SK-N-SH treated with all-trans-retinoic acid at 6 μM for 48 hours (cell line): ENCODE measurements around the gene SLC2A6.

Experiments used
- ATAC-seq: fragments of 200-7000 bp; cut with Tn5 transposase; 3 replicates; pipeline ENCODE4 v1.9.1; 2020; ENCODE audit warnings: mild to moderate bottlenecking, moderate library complexity
- ARNTL ChIP-seq: fragments of 450-650 bp; formaldehyde crosslinking; IDR thresholded peaks from 2 replicates; pipeline ENCODE4 v1.5.0; 2020; ENCODE audit warnings: low read depth, mild to moderate bottlenecking, moderate library complexity, borderline replicate concordance
- BACH2 ChIP-seq: fragments of 250-450 bp; sonication (Bioruptor Pico); IDR thresholded peaks from 2 replicates; pipeline ENCODE4 v1.9.0; 2021; ENCODE audit warnings: mild to moderate bottlenecking, borderline replicate concordance
- CSDC2 ChIP-seq: fragments of 250-450 bp; sonication (Bioruptor Pico); IDR thresholded peaks from 2 replicates; pipeline ENCODE4 v1.5.0; 2020; ENCODE audit warnings: mild to moderate bottlenecking, moderate library complexity
- ESRRG ChIP-seq: fragments of 250-450 bp; sonication (Bioruptor Pico); IDR thresholded peaks from 2 replicates; pipeline ENCODE4 v1.6.1; 2021; ENCODE audit warnings: mild to moderate bottlenecking
- GLIS3 ChIP-seq: fragments of 250-450 bp; sonication (Bioruptor Pico); IDR thresholded peaks from 2 replicates; pipeline ENCODE4 v1.5.0; 2020; ENCODE audit warnings: mild to moderate bottlenecking, moderate library complexity
- ISL1 ChIP-seq: fragments of 250-450 bp; sonication (Bioruptor Pico); IDR thresholded peaks from 2 replicates; pipeline ENCODE4 v2.1.2; 2022; ENCODE audit warnings: mild to moderate bottlenecking, moderate library complexity
- OSR1 ChIP-seq: fragments of 250-450 bp; sonication (Bioruptor Pico); IDR thresholded peaks from 2 replicates; pipeline ENCODE4 v1.8.0; 2022; ENCODE audit warnings: moderate library complexity, mild to moderate bottlenecking, inconsistent platforms
- PPARA ChIP-seq: fragments of 250-450 bp; sonication (Bioruptor Pico); IDR thresholded peaks from 2 replicates; pipeline ENCODE4 v1.5.0; 2020; ENCODE audit warnings: mild to moderate bottlenecking, borderline replicate concordance
- RARB ChIP-seq: fragments of 250-450 bp; sonication (Bioruptor Pico); IDR thresholded peaks from 2 replicates; pipeline ENCODE4 v1.8.0; 2021; ENCODE audit warnings: mild to moderate bottlenecking, moderate library complexity
- SNAI2 ChIP-seq: fragments of 250-450 bp; sonication (Bioruptor Pico); IDR thresholded peaks from 2 replicates; pipeline ENCODE4 v1.5.0; 2020; ENCODE audit warnings: mild to moderate bottlenecking, moderate library complexity
- TCF4 ChIP-seq: fragments of 250-450 bp; sonication (Bioruptor Pico); IDR thresholded peaks from 2 replicates; pipeline ENCODE4 v1.8.0; 2021; ENCODE audit warnings: mild to moderate bottlenecking, moderate library complexity, borderline replicate concordance
- TOX ChIP-seq: fragments of 250-450 bp; sonication (Bioruptor Pico); IDR thresholded peaks from 2 replicates; pipeline ENCODE4 v1.8.0; 2021; ENCODE audit warnings: mild to moderate bottlenecking, moderate library complexity, borderline replicate concordance
- ZC3H10 ChIP-seq: fragments of 250-450 bp; sonication (Bioruptor Pico); IDR thresholded peaks from 2 replicates; pipeline ENCODE4 v1.5.1; 2021; ENCODE audit warnings: mild to moderate bottlenecking, moderate library complexity
- ZFP3 ChIP-seq: fragments of 250-450 bp; sonication (Bioruptor Pico); IDR thresholded peaks from 2 replicates; pipeline ENCODE4 v1.5.0; 2020; ENCODE audit warnings: mild to moderate bottlenecking, moderate library complexity
- ZFP30 ChIP-seq: fragments of 450-650 bp; formaldehyde crosslinking; IDR thresholded peaks from 2 replicates; pipeline ENCODE4 v1.5.0; 2022; ENCODE audit warnings: mild to moderate bottlenecking, moderate library complexity
- ZNF565 ChIP-seq: fragments of 450-650 bp; formaldehyde crosslinking; conservative IDR thresholded peaks from 2 replicates; pipeline ENCODE4 v1.5.0; 2020; ENCODE audit warnings: low read depth, mild to moderate bottlenecking, moderate library complexity
- ZNF70 ChIP-seq: fragments of 450-650 bp; formaldehyde crosslinking; IDR thresholded peaks from 2 replicates; pipeline ENCODE4 v1.5.0; 2020; ENCODE audit warnings: mild to moderate bottlenecking, moderate library complexity
- ZNF8 ChIP-seq: fragments of 450-650 bp; formaldehyde crosslinking; IDR thresholded peaks from 2 replicates; pipeline ENCODE4 v1.5.0; 2020; ENCODE audit warnings: mild to moderate bottlenecking, moderate library complexity
- TF ChIP-seq, protein P1 (sequence below): fragments of 250-450 bp; sonication (Bioruptor Pico); IDR thresholded peaks from 2 replicates; pipeline ENCODE4 v1.8.0; 2020; ENCODE audit warnings: mild to moderate bottlenecking, moderate library complexity, borderline replicate concordance
- TF ChIP-seq, protein P2 (sequence below): fragments of 250-450 bp; sonication (Bioruptor Pico); IDR thresholded peaks from 2 replicates; pipeline ENCODE4 v1.5.1; 2020; ENCODE audit warnings: low read depth, mild to moderate bottlenecking, moderate library complexity
- TF ChIP-seq, protein P3 (sequence below): fragments of 250-450 bp; sonication (Bioruptor Pico); IDR thresholded peaks from 2 replicates; pipeline ENCODE4 v1.8.0; 2021; ENCODE audit warnings: low read depth, mild to moderate bottlenecking, moderate library complexity, borderline replicate concordance

SLC2A6 gene

DNA sequence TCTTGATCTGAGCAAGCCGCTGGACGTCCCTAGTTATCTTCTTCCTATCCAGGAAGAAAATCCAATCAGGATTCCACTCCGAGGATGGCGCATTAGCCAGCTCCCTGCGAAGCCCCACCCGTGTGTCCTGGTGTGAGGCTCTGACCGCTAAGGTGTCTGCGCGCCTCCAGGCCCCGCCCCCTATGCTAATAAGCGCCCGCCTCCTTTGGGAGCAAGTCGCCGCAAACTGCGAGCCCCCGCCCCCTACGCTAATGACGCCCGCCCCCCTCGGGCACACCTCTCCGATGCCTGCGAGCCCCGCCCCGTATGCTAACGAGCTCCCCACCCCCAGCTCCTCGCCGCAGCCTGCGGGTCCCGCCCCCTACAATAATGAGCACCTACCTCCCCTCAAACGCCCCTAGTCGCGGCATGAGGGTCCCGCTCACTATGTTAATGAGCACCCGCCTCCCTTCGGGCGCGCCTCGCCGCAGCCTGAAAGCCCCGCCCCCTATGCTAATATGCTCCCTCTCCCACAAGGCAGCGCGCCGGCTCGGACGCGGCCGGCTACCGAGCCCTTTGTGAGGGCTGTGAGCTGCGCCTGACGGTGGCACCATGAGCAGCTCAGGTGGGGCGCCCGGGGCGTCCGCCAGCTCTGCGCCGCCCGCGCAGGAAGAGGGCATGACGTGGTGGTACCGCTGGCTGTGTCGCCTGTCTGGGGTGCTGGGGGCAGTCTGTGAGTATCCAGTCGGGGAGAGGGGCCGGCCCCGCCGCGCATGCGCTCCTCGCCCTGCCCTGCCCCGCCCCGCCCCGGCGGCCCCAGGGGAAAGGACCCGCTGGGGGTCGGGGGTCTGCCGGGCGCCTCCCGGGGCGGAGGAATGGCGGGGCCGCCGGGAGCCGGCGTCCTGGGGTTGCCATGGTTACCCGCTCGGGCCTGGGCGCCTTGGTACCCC, 19.2 kb downstream of the SLC2A6 start, which contains the start of gene CACFD1:
Gene CACFD1, plus strand, starts transcription at position 503 of the 929 bp plus-strand sequence. Its CDS starts 89 bp downstream, at position 592.
- peak; percentile 92 for ATAC-seq
- no peak for TF ChIP-seq ZNF70 (CRISPR knock-in tag)
- TF ChIP-seq, protein P1, sequence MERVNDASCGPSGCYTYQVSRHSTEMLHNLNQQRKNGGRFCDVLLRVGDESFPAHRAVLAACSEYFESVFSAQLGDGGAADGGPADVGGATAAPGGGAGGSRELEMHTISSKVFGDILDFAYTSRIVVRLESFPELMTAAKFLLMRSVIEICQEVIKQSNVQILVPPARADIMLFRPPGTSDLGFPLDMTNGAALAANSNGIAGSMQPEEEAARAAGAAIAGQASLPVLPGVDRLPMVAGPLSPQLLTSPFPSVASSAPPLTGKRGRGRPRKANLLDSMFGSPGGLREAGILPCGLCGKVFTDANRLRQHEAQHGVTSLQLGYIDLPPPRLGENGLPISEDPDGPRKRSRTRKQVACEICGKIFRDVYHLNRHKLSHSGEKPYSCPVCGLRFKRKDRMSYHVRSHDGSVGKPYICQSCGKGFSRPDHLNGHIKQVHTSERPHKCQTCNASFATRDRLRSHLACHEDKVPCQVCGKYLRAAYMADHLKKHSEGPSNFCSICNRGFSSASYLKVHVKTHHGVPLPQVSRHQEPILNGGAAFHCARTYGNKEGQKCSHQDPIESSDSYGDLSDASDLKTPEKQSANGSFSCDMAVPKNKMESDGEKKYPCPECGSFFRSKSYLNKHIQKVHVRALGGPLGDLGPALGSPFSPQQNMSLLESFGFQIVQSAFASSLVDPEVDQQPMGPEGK (CRISPR knock-in tag): no peak
- TF ChIP-seq, protein P2, sequence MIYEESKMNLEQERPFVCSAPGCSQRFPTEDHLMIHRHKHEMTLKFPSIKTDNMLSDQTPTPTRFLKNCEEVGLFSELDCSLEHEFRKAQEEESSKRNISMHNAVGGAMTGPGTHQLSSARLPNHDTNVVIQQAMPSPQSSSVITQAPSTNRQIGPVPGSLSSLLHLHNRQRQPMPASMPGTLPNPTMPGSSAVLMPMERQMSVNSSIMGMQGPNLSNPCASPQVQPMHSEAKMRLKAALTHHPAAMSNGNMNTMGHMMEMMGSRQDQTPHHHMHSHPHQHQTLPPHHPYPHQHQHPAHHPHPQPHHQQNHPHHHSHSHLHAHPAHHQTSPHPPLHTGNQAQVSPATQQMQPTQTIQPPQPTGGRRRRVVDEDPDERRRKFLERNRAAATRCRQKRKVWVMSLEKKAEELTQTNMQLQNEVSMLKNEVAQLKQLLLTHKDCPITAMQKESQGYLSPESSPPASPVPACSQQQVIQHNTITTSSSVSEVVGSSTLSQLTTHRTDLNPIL (CRISPR knock-in tag): no peak
- no peak for TF ChIP-seq ISL1 (CRISPR knock-in tag)
- TF ChIP-seq, protein P3, sequence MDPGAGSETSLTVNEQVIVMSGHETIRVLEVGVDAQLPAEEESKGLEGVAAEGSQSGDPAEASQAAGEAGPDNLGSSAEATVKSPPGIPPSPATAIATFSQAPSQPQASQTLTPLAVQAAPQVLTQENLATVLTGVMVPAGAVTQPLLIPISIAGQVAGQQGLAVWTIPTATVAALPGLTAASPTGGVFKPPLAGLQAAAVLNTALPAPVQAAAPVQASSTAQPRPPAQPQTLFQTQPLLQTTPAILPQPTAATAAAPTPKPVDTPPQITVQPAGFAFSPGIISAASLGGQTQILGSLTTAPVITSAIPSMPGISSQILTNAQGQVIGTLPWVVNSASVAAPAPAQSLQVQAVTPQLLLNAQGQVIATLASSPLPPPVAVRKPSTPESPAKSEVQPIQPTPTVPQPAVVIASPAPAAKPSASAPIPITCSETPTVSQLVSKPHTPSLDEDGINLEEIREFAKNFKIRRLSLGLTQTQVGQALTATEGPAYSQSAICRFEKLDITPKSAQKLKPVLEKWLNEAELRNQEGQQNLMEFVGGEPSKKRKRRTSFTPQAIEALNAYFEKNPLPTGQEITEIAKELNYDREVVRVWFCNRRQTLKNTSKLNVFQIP (CRISPR knock-in tag): no peak
- no peak for TF ChIP-seq ZNF565 (CRISPR knock-in tag)
- no peak for TF ChIP-seq OSR1 (CRISPR knock-in tag)

GRCh38 chr9:133458643-133459312, 20.1 kb downstream of the SLC2A6 start:
- ATAC-seq: no peak

GRCh38 chr9:133457748-133458147, 21.2 kb downstream of the SLC2A6 start:
- no peak for TF ChIP-seq ARNTL
- no peak for TF ChIP-seq ZNF8 (CRISPR knock-in tag)
- no peak for TF ChIP-seq ZNF70 (CRISPR knock-in tag)
- TF ChIP-seq, protein P3 (CRISPR knock-in tag): no peak
- TF ChIP-seq, protein P2 (CRISPR knock-in tag): no peak
- no peak for TF ChIP-seq GLIS3 (CRISPR knock-in tag)
- TF ChIP-seq SNAI2: no peak
- TF ChIP-seq BACH2 (CRISPR knock-in tag): no peak
- no peak for TF ChIP-seq ISL1 (CRISPR knock-in tag)
- no peak for TF ChIP-seq ZC3H10 (CRISPR knock-in tag)
- no peak for TF ChIP-seq CSDC2 (CRISPR knock-in tag)
- TF ChIP-seq ZNF565 (CRISPR knock-in tag): no peak
- TF ChIP-seq, protein P1 (CRISPR knock-in tag): no peak
- TF ChIP-seq ESRRG: no peak
- TF ChIP-seq ZFP30 (CRISPR knock-in tag): no peak
- no peak for TF ChIP-seq PPARA (CRISPR knock-in tag)
- no peak for TF ChIP-seq TCF4 (CRISPR knock-in tag)
- no peak for TF ChIP-seq ZFP3 (CRISPR knock-in tag)
- no peak for TF ChIP-seq TOX
- TF ChIP-seq RARB (CRISPR knock-in tag): no peak
- no peak for ATAC-seq

More at GRCh38 chr9:133458643-133459312, 20.1 kb downstream of the SLC2A6 start:
- TF ChIP-seq ZNF8 (CRISPR knock-in tag): no peak
- TF ChIP-seq, protein P2 (CRISPR knock-in tag): no peak
- no peak for TF ChIP-seq ISL1 (CRISPR knock-in tag)
